ENCODE data around the gene GRB10.

GRCh38 chr7:50658696-50659095 lies 124.0 kb downstream of the GRB10 start:
- no peak for TF ChIP-seq CTCF (IDR thresholded peaks at IDR 0.05)
- TF ChIP-seq ZFX (IDR thresholded peaks at IDR 0.05; ENCODE audit: borderline replicate concordance) = no peak
